Measurements from ENCODE around the gene CD22. TPM values are rescaled to one million over a fixed set of nuclear protein-coding genes. Genes with fewer than 3 reads are reported as not detected.

Gene CD22
- total RNA-seq, 1 experiment from 2014 or later = not detected

GRCh38 chr19:35381318-35381717, 52.3 kb downstream of the CD22 start:
- no peak overlapping the region for H4K91ac ChIP-seq (ENCODE audit: insufficient read length, low read depth, low read length)
- H3K18ac ChIP-seq (ENCODE audit: insufficient read length, low read depth, low read length) = no peak overlapping the region
- no peaks in the 10 kb centered on the region for H3K27me3 ChIP-seq (ENCODE audit: insufficient read depth, low read length)
- H3K9ac ChIP-seq (ENCODE audit: extremely low read depth, insufficient read length, low read length) = no peak overlapping the region
- H3K79me2 ChIP-seq (ENCODE audit: insufficient read depth, low read length) = no peaks in the 10 kb centered on the region
- Mint-ChIP-seq H3K27me3 (ENCODE audit: low read depth) (peaks cover 39% of the 10 kb centered on the region), H3K4me1 (peaks cover 13% of the 10 kb centered on the region in 2 experiments), H3K4me3 (no peak overlapping the region), H3K27ac (no peak overlapping the region; a peak in 1 of 7 replicates), H3K36me3 (ENCODE audit: insufficient read depth in 1 of 3, low read depth in 3 of 3) (peaks cover 3 to 9% (median 5%) of the 10 kb centered on the region in 3 experiments; a peak in 6 of 7 replicates), H3K9me3 (peaks cover 45 to 47% of the 10 kb centered on the region in 2 experiments)
- no peaks in the 10 kb centered on the region for H4K20me1 ChIP-seq (ENCODE audit: control insufficient read depth, insufficient read depth, insufficient read length)
- H3K9me3 ChIP-seq (ENCODE audit: control insufficient read depth, low read depth, low read length) = peaks cover 20% of the 10 kb centered on the region
- no peak overlapping the region for H2BK12ac ChIP-seq (ENCODE audit: insufficient read length, low read depth, low read length)
- no peak overlapping the region for H3K27ac ChIP-seq (ENCODE audit: insufficient read length, low read depth, low read length)
- no peak overlapping the region for H2BK15ac ChIP-seq (ENCODE audit: low read depth, low read length)
- H2AFZ ChIP-seq (ENCODE audit: low read length) = no peak overlapping the region
- no peak overlapping the region for H4K5ac ChIP-seq (ENCODE audit: insufficient read length, low read depth, low read length)
- no peak overlapping the region for H3K23ac ChIP-seq (ENCODE audit: insufficient read length, low read depth, low read length)
- H3K4me2 ChIP-seq (ENCODE audit: insufficient read depth, insufficient read length, low read length) = no peak overlapping the region
- H3K4ac ChIP-seq (ENCODE audit: low read depth, low read length) = no peak overlapping the region
- no peak overlapping the region for H3K56ac ChIP-seq (ENCODE audit: insufficient read length, low read depth, low read length)
- H3T11ph ChIP-seq (ENCODE audit: low read length) = no peak overlapping the region
- no peak for DNase-seq
- no peak overlapping the region for H4K8ac ChIP-seq (replicated peaks; ENCODE audit: insufficient read length, low read depth, low read length)
- WGBS (ENCODE audit: extremely low coverage, insufficient read length, low lambda C conversion rate) = no CpG with 5 or more reads among the region's 3 CpGs
- H2AK5ac ChIP-seq (ENCODE audit: insufficient read length, low read length) = no peak overlapping the region
- H2BK120ac ChIP-seq (ENCODE audit: low read depth, low read length, poor library complexity, severe bottlenecking) = no peak overlapping the region
- H3K4me1 ChIP-seq (ENCODE audit: insufficient read depth, low read length) = 0 out of 2 replicates have a peak, but pooled peaks cover 2% of the 10 kb centered on the region
- H2BK5ac ChIP-seq (ENCODE audit: insufficient read length, low read length) = no peak overlapping the region
- no peak overlapping the region for H3K14ac ChIP-seq (ENCODE audit: insufficient read depth, low read length)
- H3K23me2 ChIP-seq (ENCODE audit: insufficient read length, low read depth, low read length, poor library complexity, severe bottlenecking) = no peaks in the 10 kb centered on the region
- TF ChIP-seq CTCF (conservative IDR thresholded peaks at IDR 0.05) = no peak
- H3K79me1 ChIP-seq (ENCODE audit: insufficient read depth, low read depth, low read length, poor library complexity, severe bottlenecking) = no peaks in the 10 kb centered on the region
- no peak overlapping the region for H2BK20ac ChIP-seq (ENCODE audit: low read depth, low read length, poor library complexity, severe bottlenecking)

All from H9 (cell line).